ENCODE data around the gene CAPRIN2.

Gene CAPRIN2

GRCh38 chr12:30701056-30701455, 53.7 kb downstream of the CAPRIN2 start:
- DNase-seq (ENCODE audit: extremely low read depth, low read depth): no peak
- no peak for TF ChIP-seq CTCF (IDR thresholded peaks at IDR 0.05; ENCODE audit: low read depth, low read length)

- no peak for DNase-seq (ENCODE audit: extremely low read depth, low read depth)
- TF ChIP-seq CTCF (IDR thresholded peaks at IDR 0.05; ENCODE audit: low read depth, low read length): no peak
Observed at GRCh38 chr12:30700216-30700900, 54.4 kb downstream of the CAPRIN2 start.

GRCh38 chr12:30698346-30698745, 56.4 kb downstream of the CAPRIN2 start:
- TF ChIP-seq CTCF (IDR thresholded peaks at IDR 0.05; ENCODE audit: low read depth, low read length): no peak

GRCh38 chr12:30696943-30697342, 57.8 kb downstream of the CAPRIN2 start:
- no peak for DNase-seq (ENCODE audit: extremely low read depth, low read depth)
- no peak for TF ChIP-seq CTCF (IDR thresholded peaks at IDR 0.05; ENCODE audit: low read depth, low read length)

More at GRCh38 chr12:30698346-30698745, 56.4 kb downstream of the CAPRIN2 start:
- DNase-seq (ENCODE audit: extremely low read depth, low read depth): no peak

- DNase-seq (ENCODE audit: extremely low read depth, low read depth): no peak
- no peak for TF ChIP-seq CTCF (IDR thresholded peaks at IDR 0.05; ENCODE audit: low read depth, low read length)
Observed at GRCh38 chr12:30696486-30696885, 58.3 kb downstream of the CAPRIN2 start.

- TF ChIP-seq CTCF (IDR thresholded peaks at IDR 0.05; ENCODE audit: low read depth, low read length): no peak
- no peak for DNase-seq (ENCODE audit: extremely low read depth, low read depth)
Observed at GRCh38 chr12:30696103-30696408, 58.7 kb downstream of the CAPRIN2 start.

GRCh38 chr12:30695199-30696102, 59.3 kb downstream of the CAPRIN2 start, which contains the start of gene IPO8:
Gene IPO8, minus strand, starts transcription at chr12:30695869. Its CDS starts 222 bp downstream, at chr12:30695647.
- peak; percentile 72 for DNase-seq (ENCODE audit: extremely low read depth, low read depth)
- TF ChIP-seq CTCF (IDR thresholded peaks at IDR 0.05; ENCODE audit: low read depth, low read length): peak; percentile 28

All from AG09319 (cell line).